GM23338 (cell line): ENCODE data around the gene RNF41. TPM values are rescaled to one million over a fixed set of nuclear protein-coding genes. Genes with fewer than 3 reads are reported as not detected.

Experiments
- ATAC-seq: fragments of 200-7000 bp; cut with Tn5 transposase; 3 replicates; pipeline ENCODE4 v1.9.1; 2020
- DNase-seq: peaks from one replicate; pipeline ENCODE4 v3.0.0-alpha.2; 2015; ENCODE audit warnings: low spot score
- H2AFZ ChIP-seq: fragments of 200-600 bp; sonication (generic); 2 replicates; pipeline ENCODE4 v1.8.0; 2016; ENCODE audit warnings: antibody characterized with exemption, mild to moderate bottlenecking, moderate library complexity
- H3F3A ChIP-seq: fragments of 200-600 bp; sonication (generic); replicated peaks from 2 replicates; pipeline ENCODE4 v1.8.0; 2017; ENCODE audit warnings: antibody characterized with exemption, mixed run types, low read depth
- H3K27ac ChIP-seq: fragments of 200-600 bp; sonication (generic); 2 replicates; pipeline ENCODE4 v1.6.1; 2016; ENCODE audit warnings: low read depth
- H3K27me3 ChIP-seq: fragments of 200-600 bp; sonication (generic); 2 replicates; pipeline ENCODE4 v1.8.0; 2016; ENCODE audit warnings: mild to moderate bottlenecking, mixed run types, moderate library complexity; ENCODE audit not compliant: insufficient read depth
- H3K36me3 ChIP-seq: fragments of 200-600 bp; sonication (generic); 2 replicates; pipeline ENCODE4 v1.8.0; 2016; ENCODE audit warnings: mild to moderate bottlenecking; ENCODE audit not compliant: insufficient read depth
- H3K4me1 ChIP-seq: fragments of 200-600 bp; sonication (generic); 2 replicates; pipeline ENCODE4 v1.8.0; 2016; ENCODE audit warnings: mild to moderate bottlenecking, moderate library complexity; ENCODE audit not compliant: insufficient read depth
- H3K4me2 ChIP-seq: fragments of 200-600 bp; sonication (generic); 2 replicates; pipeline ENCODE4 v1.7.1; 2017; ENCODE audit warnings: mixed run types
- H3K4me3 ChIP-seq: fragments of 200-600 bp; sonication (generic); 2 replicates; pipeline ENCODE4 v1.6.1; 2016; ENCODE audit warnings: mixed run types
- H3K79me2 ChIP-seq: fragments of 200-600 bp; sonication (generic); replicated peaks from 2 replicates; pipeline ENCODE4 v1.8.0; 2017; ENCODE audit warnings: mild to moderate bottlenecking; ENCODE audit not compliant: insufficient read depth
- H3K9me2 ChIP-seq: fragments of 200-600 bp; sonication (generic); 2 replicates; pipeline ENCODE4 v1.8.0; 2017; ENCODE audit not compliant: insufficient read depth
- H4K20me1 ChIP-seq: fragments of 200-600 bp; sonication (generic); replicated peaks from 2 replicates; pipeline ENCODE4 v1.8.0; 2017; ENCODE audit warnings: mild to moderate bottlenecking; ENCODE audit not compliant: insufficient read depth
- H3K27ac Mint-ChIP-seq: 2 replicates; pipeline ENCODE4 v1.8.0; 2020; ENCODE audit warnings: inconsistent platforms, mild to moderate bottlenecking, moderate library complexity, mixed read lengths
- H3K27me3 Mint-ChIP-seq: 3 replicates; pipeline ENCODE4 v1.8.0; 2022; ENCODE audit warnings: low read depth, mild to moderate bottlenecking, moderate library complexity, mixed read lengths, inconsistent platforms; ENCODE audit not compliant: insufficient read depth, poor library complexity
- H3K36me3 Mint-ChIP-seq: 3 replicates; pipeline ENCODE4 v1.8.0; 2021; ENCODE audit warnings: low read depth, mild to moderate bottlenecking, inconsistent platforms, moderate library complexity, mixed read lengths
- H3K4me1 Mint-ChIP-seq: 3 replicates; pipeline ENCODE4 v1.8.0; 2020; ENCODE audit warnings: mild to moderate bottlenecking, inconsistent platforms, mixed read lengths
- H3K4me3 Mint-ChIP-seq: 3 replicates; pipeline ENCODE4 v1.8.0; 2021; ENCODE audit warnings: moderate library complexity, mild to moderate bottlenecking, inconsistent platforms, mixed read lengths
- H3K9me3 Mint-ChIP-seq: 3 replicates; pipeline ENCODE4 v1.8.0; 2020; ENCODE audit warnings: moderate library complexity, mild to moderate bottlenecking, inconsistent platforms, mixed read lengths
- CREB1 ChIP-seq: fragments of 250-450 bp; sonication (Bioruptor Pico); IDR thresholded peaks from 2 replicates; pipeline ENCODE4 v1.5.0; 2020; ENCODE audit warnings: low read depth, mild to moderate bottlenecking, moderate library complexity
- EZH2 ChIP-seq: fragments of 200-600 bp; sonication (generic); IDR thresholded peaks from one replicate; pipeline ENCODE4 v1.8.0; 2017; ENCODE audit warnings: antibody characterized with exemption, mild to moderate bottlenecking, low read depth; ENCODE audit not compliant: unreplicated experiment
- EZH2phosphoT487 ChIP-seq: fragments of 200-600 bp; sonication (generic); IDR thresholded peaks from one replicate; pipeline ENCODE4 v1.8.1; 2018; ENCODE audit warnings: antibody characterized with exemption; ENCODE audit not compliant: unreplicated experiment
- NANOG ChIP-seq: IDR thresholded peaks from 2 replicates; pipeline ENCODE4 v1.6.1; 2016; ENCODE audit warnings: antibody characterized with exemption, borderline replicate concordance
- POLR2AphosphoS5 ChIP-seq: IDR thresholded peaks from 2 replicates; pipeline ENCODE4 v1.6.1; 2016; ENCODE audit warnings: antibody characterized with exemption, low read depth
- STAT1 ChIP-seq: IDR thresholded peaks from one replicate; pipeline ENCODE4 v1.6.1; 2016; ENCODE audit warnings: antibody characterized with exemption; ENCODE audit not compliant: unreplicated experiment
- ZNF114 ChIP-seq: fragments of 250-450 bp; sonication (Bioruptor Pico); IDR thresholded peaks from 2 replicates; pipeline ENCODE4 v1.5.0; 2020; ENCODE audit warnings: mild to moderate bottlenecking, moderate library complexity
- ZNF331 ChIP-seq: fragments of 250-450 bp; sonication (Bioruptor Pico); IDR thresholded peaks from 2 replicates; pipeline ENCODE4 v1.5.0; 2020; ENCODE audit warnings: low read depth, mild to moderate bottlenecking, moderate library complexity
- polyA plus RNA-seq: library from polyadenylated mRNA; unstranded; fragments of >200 nt; fragmentation: Nextera tagmentation; extraction: Ambion mirVana; gene quantifications from 2 replicates; pipeline ENCODE4 v1.2.1, GENCODE V29; 2016
- total RNA-seq: library from RNA; depleted of rRNA; stranded (reverse); fragments of >200 nt; shearing (Covaris generic); gene quantifications from 2 replicates; pipeline ENCODE4 v1.2.3, GENCODE V29; 2014
- TF ChIP-seq, protein P1 (sequence below): IDR thresholded peaks from one replicate; pipeline ENCODE4 v1.6.1; 2018; ENCODE audit warnings: antibody characterized with exemption; ENCODE audit not compliant: unreplicated experiment
- TF ChIP-seq, protein P2 (sequence below), 2 experiments: fragments of 200-600 bp in 1 of 2; sonication (generic) in 1 of 2; conservative IDR thresholded peaks; 2 replicates each; pipeline versions ENCODE4 v1.5.1 to v1.6.1; 2016 to 2017; ENCODE audit warnings: antibody characterized with exemption in 2 of 2, low read depth in 2 of 2, mild to moderate bottlenecking in 2 of 2, moderate library complexity in 1 of 2
- TF ChIP-seq, protein P3 (sequence below): IDR thresholded peaks from 2 replicates; pipeline ENCODE4 v1.6.1; 2016; ENCODE audit warnings: antibody characterized with exemption

RNF41 gene
- total and polyA plus RNA-seq, 2 experiments from 2014 or later: 15.3 to 77.1 TPM

GRCh38 chr12:56253091-56253490, 31.4 kb upstream of the RNF41 start:
- H2AFZ ChIP-seq: no peak overlapping the region
- H3K4me1 ChIP-seq: peaks cover 10% of the 10 kb centered on the region; the same call in 1 of the 2 replicates
- no peak overlapping the region for H3K27ac Mint-ChIP-seq
- no peaks in the 10 kb centered on the region for H3K9me2 ChIP-seq
- peaks cover 67% of the 10 kb centered on the region for H3K36me3 Mint-ChIP-seq
- no peak for TF ChIP-seq ZNF331 (CRISPR knock-in tag)
- no peak for TF ChIP-seq STAT1
- peaks cover 14% of the 10 kb centered on the region for H3K4me1 Mint-ChIP-seq
- H3K4me3 ChIP-seq: no peak overlapping the region
- H3K9me3 Mint-ChIP-seq: no peaks in the 10 kb centered on the region
- H3K4me2 ChIP-seq: no peak overlapping the region
- peaks cover 26% of the 10 kb centered on the region for H3F3A ChIP-seq
- peaks cover 16% of the 10 kb centered on the region for H4K20me1 ChIP-seq
- DNase-seq: no peak
- H3K27me3 ChIP-seq: no peaks in the 10 kb centered on the region
- H3K4me3 Mint-ChIP-seq: no peak overlapping the region
- peaks cover 13% of the 10 kb centered on the region; the same call in 1 of the 2 replicates for H3K79me2 ChIP-seq
- peaks cover 66% of the 10 kb centered on the region for H3K36me3 ChIP-seq
- peaks cover 13% of the 10 kb centered on the region for H3K27me3 Mint-ChIP-seq
- ATAC-seq: no peak
- H3K27ac ChIP-seq: no peak overlapping the region

DNA sequence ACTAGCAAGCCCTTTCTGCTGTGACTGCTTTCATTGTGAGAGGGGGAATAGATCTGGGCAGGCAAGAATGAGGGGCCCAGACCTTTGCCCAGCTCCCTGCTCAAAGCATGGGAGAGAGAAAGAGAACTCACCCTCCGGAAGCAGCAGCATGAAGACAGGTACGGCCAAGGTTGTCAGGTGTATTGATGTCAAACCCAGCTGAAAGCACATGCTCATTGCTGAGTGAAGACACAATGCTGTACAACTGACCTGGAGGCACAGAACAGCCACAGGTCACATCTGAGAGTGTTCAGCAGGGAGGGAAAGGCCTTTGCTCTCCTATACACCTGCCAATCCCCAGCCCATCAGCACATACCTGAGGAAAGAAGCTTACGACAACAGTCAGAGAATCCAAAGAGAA, 30.9 kb upstream of the RNF41 start:
- peaks cover 66% of the 10 kb centered on the region for H3K36me3 ChIP-seq
- H3K4me3 ChIP-seq: no peak overlapping the region
- H3K4me3 Mint-ChIP-seq: no peak overlapping the region
- no peak for TF ChIP-seq EZH2
- no peak for TF ChIP-seq NANOG
- TF ChIP-seq POLR2AphosphoS5: no peak
- TF ChIP-seq EZH2phosphoT487: no peak
- TF ChIP-seq, protein P1, sequence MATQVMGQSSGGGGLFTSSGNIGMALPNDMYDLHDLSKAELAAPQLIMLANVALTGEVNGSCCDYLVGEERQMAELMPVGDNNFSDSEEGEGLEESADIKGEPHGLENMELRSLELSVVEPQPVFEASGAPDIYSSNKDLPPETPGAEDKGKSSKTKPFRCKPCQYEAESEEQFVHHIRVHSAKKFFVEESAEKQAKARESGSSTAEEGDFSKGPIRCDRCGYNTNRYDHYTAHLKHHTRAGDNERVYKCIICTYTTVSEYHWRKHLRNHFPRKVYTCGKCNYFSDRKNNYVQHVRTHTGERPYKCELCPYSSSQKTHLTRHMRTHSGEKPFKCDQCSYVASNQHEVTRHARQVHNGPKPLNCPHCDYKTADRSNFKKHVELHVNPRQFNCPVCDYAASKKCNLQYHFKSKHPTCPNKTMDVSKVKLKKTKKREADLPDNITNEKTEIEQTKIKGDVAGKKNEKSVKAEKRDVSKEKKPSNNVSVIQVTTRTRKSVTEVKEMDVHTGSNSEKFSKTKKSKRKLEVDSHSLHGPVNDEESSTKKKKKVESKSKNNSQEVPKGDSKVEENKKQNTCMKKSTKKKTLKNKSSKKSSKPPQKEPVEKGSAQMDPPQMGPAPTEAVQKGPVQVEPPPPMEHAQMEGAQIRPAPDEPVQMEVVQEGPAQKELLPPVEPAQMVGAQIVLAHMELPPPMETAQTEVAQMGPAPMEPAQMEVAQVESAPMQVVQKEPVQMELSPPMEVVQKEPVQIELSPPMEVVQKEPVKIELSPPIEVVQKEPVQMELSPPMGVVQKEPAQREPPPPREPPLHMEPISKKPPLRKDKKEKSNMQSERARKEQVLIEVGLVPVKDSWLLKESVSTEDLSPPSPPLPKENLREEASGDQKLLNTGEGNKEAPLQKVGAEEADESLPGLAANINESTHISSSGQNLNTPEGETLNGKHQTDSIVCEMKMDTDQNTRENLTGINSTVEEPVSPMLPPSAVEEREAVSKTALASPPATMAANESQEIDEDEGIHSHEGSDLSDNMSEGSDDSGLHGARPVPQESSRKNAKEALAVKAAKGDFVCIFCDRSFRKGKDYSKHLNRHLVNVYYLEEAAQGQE: no peak
- TF ChIP-seq, protein P2, sequence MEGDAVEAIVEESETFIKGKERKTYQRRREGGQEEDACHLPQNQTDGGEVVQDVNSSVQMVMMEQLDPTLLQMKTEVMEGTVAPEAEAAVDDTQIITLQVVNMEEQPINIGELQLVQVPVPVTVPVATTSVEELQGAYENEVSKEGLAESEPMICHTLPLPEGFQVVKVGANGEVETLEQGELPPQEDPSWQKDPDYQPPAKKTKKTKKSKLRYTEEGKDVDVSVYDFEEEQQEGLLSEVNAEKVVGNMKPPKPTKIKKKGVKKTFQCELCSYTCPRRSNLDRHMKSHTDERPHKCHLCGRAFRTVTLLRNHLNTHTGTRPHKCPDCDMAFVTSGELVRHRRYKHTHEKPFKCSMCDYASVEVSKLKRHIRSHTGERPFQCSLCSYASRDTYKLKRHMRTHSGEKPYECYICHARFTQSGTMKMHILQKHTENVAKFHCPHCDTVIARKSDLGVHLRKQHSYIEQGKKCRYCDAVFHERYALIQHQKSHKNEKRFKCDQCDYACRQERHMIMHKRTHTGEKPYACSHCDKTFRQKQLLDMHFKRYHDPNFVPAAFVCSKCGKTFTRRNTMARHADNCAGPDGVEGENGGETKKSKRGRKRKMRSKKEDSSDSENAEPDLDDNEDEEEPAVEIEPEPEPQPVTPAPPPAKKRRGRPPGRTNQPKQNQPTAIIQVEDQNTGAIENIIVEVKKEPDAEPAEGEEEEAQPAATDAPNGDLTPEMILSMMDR (conservative IDR thresholded peaks at IDR 0.05; ENCODE audit: low read depth in 2 of 2): no peak
- TF ChIP-seq STAT1: no peak
- TF ChIP-seq, protein P3, sequence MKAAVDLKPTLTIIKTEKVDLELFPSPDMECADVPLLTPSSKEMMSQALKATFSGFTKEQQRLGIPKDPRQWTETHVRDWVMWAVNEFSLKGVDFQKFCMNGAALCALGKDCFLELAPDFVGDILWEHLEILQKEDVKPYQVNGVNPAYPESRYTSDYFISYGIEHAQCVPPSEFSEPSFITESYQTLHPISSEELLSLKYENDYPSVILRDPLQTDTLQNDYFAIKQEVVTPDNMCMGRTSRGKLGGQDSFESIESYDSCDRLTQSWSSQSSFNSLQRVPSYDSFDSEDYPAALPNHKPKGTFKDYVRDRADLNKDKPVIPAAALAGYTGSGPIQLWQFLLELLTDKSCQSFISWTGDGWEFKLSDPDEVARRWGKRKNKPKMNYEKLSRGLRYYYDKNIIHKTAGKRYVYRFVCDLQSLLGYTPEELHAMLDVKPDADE: no peak
- TF ChIP-seq CREB1 (CRISPR knock-in tag): no peak
- TF ChIP-seq ZNF114: no peak

More for the DNA sequence above, 30.9 kb upstream of the RNF41 start:
- H3F3A ChIP-seq: peaks cover 23% of the 10 kb centered on the region
- H3K27me3 ChIP-seq: no peaks in the 10 kb centered on the region
- H3K4me1 Mint-ChIP-seq: peaks cover 14% of the 10 kb centered on the region
- H3K9me3 Mint-ChIP-seq: no peaks in the 10 kb centered on the region
- peaks cover 13% of the 10 kb centered on the region for H3K27me3 Mint-ChIP-seq
- ATAC-seq (no peak), DNase-seq (no peak)
- H3K79me2 ChIP-seq: peaks cover 10% of the 10 kb centered on the region; the same call in 1 of the 2 replicates
- H3K27ac ChIP-seq: no peak overlapping the region
- H3K9me2 ChIP-seq: no peaks in the 10 kb centered on the region
- no peak overlapping the region for H2AFZ ChIP-seq
- H3K27ac Mint-ChIP-seq: no peak overlapping the region
- H4K20me1 ChIP-seq: peaks cover 16% of the 10 kb centered on the region
- peaks cover 10% of the 10 kb centered on the region; the same call in 1 of the 2 replicates for H3K4me1 ChIP-seq
- no peak overlapping the region for H3K4me2 ChIP-seq
- peaks cover 69% of the 10 kb centered on the region for H3K36me3 Mint-ChIP-seq
